Stimulated activated CD4-positive, alpha-beta T cell treated with anti-CD3 and anti-CD28 coated beads, Interleukin-1b, Interleukin-23, amount 100 ng/mL, for 4 hours (primary cell): ENCODE measurements around the gene SARDH.

Experiments
- DNase-seq, 2 donors: peaks; one replicate each; pipeline ENCODE4 v3.0.0-alpha.2; 2020; ENCODE audit warnings: low read depth in 2 of 2

SARDH gene

GRCh38 chr9:133669182-133669801 lies 68.9 kb downstream of the SARDH start:
- DNase-seq: no peak

GRCh38 chr9:133667759-133668450 lies 70.2 kb downstream of the SARDH start:
- DNase-seq: no peak

- DNase-seq: no peak
These were observed 71.3 kb downstream of the SARDH start for GRCh38 chr9:133666845-133667244.

GRCh38 chr9:133666387-133666786 lies 71.8 kb downstream of the SARDH start:
- no peak for DNase-seq

GRCh38 chr9:133665535-133665934 lies 72.6 kb downstream of the SARDH start:
- no peak for DNase-seq

- no peak for DNase-seq
These were observed 73.1 kb downstream of the SARDH start for GRCh38 chr9:133665096-133665495.

- DNase-seq: no peak
These were observed 73.7 kb downstream of the SARDH start for GRCh38 chr9:133664173-133665050.

GRCh38 chr9:133661846-133662540 lies 76.2 kb downstream of the SARDH start:
- no peak for DNase-seq

GRCh38 chr9:133659516-133659915 lies 78.6 kb downstream of the SARDH start:
- DNase-seq: no peak

GRCh38 chr9:133658442-133659431 lies 79.4 kb downstream of the SARDH start:
- peak in 1 of 2 donors; percentile 26 for DNase-seq

GRCh38 chr9:133657120-133657661 lies 81.0 kb downstream of the SARDH start:
- DNase-seq: no peak

- DNase-seq: peak; percentile 13 to 39
These were observed 81.7 kb downstream of the SARDH start for GRCh38 chr9:133656211-133657119.

- DNase-seq: no peak
These were observed 82.5 kb downstream of the SARDH start for GRCh38 chr9:133655701-133656100.

GRCh38 chr9:133654736-133655657 lies 83.2 kb downstream of the SARDH start:
- DNase-seq: no peak

GRCh38 chr9:133653638-133654037 lies 84.5 kb downstream of the SARDH start:
- no peak for DNase-seq

GRCh38 chr9:133650026-133650425 lies 88.1 kb downstream of the SARDH start:
- no peak for DNase-seq

GRCh38 chr9:133649194-133649593 lies 89.0 kb downstream of the SARDH start:
- DNase-seq: no peak

GRCh38 chr9:133647765-133648469 lies 90.2 kb downstream of the SARDH start:
- no peak for DNase-seq
